HPDE6-E6E7 (cell line): ENCODE data around the gene DYSF.

Source experiments
- DNase-seq: peaks from one replicate; pipeline ENCODE4 v3.0.0; 2011; ENCODE audit warnings: missing footprints; ENCODE audit errors: extremely low spot score

The DYSF gene

DNA sequence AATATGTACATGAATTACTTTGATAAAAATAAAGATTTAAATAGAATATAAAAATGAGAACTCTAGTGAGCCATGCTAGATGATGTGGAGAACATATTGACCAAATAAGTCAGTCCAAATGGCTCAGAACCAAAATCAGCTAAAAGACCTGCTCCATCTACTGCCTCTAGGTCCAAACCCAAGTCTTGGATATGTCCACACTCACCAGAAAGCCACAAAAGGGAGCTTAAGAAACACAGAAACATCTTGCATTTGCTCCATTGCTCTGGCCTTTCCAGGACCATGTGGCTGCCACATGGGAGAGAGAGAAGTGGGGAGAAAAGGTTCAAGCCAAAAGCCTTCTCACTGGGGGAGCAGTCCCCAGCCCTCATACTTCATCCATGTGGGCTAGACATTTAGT, 272.5 kb downstream of the DYSF start:
- no peak for DNase-seq

DNA sequence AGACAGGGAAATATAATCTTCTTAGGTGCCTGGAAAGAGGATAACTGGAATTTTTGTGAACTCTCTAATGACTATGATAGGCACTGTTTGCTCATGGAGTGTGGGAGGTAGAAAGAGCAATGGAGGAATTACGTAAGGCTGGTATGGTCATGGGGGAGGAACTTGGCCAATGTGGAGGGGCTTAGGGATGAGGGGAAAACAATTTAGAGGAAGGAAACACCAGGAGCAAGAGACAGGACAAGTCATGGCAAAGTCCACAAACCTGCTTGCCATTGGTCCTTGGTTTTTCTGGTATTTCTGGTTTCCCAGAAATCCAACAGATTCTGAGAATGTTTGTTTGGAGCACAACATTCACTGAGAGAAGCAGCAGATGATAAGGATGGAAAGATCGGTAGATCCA, 274.2 kb downstream of the DYSF start:
- no peak for DNase-seq

DNA sequence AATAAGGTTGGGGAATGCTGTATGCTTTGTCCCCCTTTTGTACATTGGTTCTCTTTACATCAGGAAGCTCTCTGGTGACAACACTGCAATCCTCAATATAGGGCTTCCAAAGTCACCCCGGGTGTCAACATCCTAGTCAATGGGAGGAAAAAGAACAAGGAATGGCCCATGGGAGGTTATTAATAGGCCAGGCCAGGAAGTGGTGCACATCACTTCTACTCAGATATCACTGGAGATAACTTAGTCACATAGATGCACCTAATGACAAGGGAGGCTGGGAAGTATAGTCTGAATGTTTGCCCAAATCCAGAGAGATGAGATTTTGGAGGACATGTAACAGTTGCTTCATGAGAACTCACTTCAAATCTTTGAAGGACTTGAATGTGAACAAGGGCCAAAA, 274.7 kb downstream of the DYSF start:
- DNase-seq, result no peak

DNA sequence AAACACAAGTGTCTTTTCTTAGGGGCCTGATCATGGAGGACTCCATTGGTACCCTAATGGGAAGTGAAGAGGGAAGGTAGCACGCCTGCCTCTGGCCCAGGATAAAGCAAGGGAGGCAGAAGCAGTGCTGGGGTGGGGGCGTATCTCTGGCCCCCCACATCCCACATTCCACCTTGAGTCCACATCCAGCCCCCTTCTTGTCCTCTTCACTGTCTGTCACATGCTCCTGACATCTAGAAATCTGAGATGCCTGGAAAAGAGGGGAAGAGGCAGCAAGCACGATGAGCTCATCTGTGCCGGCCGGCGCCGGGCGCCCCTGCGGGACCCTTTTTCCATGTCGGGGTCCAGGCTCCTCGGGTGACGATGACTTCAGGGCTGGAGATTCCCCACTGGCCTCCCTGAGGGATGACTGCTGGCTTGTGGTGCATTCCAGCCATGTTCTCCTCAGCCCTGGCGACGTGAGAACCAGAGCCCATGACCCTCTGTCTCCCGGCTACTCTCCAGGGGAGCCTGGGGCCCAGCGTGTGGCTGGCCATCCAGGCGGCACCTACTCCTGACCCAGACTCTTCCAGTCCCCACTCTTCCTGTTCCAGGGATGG, 277.5 kb downstream of the DYSF start:
- no peak for DNase-seq

DNA sequence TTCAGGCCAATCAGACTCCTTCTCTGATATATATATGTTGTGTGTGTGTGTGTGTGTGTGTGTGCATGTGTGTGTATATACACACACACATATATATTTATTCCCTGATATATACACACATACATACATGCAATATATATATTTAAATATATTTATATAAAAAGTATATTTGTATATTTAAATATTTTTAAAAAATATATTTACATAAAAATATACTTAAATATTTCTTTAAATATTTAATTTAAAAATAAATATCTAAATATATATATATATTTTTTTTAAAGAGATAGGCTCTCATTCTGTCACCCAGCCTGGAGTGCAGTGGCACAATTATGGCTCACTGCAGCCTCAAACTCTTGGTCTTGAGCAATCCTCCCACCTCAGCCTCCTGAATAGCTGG, 281.3 kb downstream of the DYSF start:
- no peak for DNase-seq

DNA sequence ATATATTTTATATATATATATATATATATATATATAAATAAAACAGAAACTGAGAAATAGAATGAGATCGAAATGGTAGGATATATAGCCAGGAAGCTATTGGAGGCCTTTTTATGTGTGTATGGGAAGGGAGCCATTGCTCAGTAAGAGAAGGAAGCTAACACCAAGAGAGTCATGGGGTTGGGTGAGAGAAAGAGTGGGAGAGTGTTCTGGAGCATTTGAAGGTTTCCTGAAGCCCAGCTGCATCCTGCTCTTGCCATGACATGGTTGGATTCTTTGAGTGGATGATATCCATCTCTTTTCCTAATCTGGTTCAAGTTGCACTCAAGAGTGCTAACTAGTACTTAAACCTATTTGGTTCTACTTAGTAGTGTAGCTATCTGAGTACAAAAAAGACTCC, 282.3 kb downstream of the DYSF start:
- no peak for DNase-seq
